8988T (cell line): ENCODE data around the gene UMODL1.
"Not testable (repeated sequence)": the region's sequence is repeated elsewhere in the genome, so short reads cannot be mapped to it uniquely, and the experiment has no call there.

Experiments
- DNase-seq: peaks from one replicate; pipeline ENCODE4 v3.0.0; 2011

The UMODL1 gene

DNA sequence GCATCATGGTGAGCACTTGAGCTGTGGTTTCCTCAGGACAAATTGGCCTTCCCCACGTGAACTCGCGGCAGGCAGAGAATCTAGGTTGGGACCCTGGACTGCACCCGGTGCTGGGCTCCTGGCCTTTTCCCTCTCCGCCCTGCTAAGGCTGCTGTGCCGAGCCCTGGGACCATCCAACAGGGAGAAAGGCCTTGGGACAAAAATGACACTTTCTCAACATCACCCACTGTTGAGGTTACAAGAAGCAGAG lies 9.2 kb upstream of the UMODL1 start:
- DNase-seq: no peak

DNA sequence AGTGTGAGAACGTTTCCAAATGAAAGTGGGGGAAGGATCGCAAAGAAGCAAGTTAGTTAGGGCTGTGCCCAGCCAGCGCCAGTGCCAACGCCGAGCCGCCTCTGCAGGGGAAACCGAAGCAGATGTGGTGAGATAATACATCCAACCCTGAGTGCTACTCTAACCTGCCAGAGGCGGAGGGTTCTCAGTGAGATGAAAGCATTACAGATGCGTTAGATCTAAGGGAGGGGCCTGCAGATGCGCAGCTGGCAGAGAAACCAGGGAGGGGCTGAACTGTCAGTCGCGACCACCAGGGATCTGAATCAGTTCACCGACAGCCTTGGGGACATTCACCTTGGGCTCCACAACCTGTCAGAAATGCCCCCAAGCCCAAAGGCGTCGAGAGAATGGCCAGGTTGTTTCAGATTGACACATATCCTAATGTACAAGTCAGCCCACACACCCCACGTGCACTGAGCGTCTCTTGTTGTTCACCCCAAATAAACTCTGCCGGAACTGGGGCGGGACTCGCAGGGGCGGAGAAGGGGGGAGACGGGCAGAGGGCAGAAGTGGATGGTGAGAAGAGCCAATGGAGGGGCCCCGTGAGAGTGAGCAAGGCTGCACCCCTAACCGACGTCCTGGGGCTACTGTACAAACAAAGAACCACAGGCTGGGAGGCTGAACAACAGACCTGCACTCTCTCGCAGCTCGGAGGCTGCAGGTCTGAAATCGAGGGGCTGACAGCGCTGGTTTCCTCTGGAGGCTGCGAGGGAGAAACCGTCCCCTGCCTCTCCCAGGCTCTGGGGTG lies 8.7 kb upstream of the UMODL1 start:
- DNase-seq: no peak

DNA sequence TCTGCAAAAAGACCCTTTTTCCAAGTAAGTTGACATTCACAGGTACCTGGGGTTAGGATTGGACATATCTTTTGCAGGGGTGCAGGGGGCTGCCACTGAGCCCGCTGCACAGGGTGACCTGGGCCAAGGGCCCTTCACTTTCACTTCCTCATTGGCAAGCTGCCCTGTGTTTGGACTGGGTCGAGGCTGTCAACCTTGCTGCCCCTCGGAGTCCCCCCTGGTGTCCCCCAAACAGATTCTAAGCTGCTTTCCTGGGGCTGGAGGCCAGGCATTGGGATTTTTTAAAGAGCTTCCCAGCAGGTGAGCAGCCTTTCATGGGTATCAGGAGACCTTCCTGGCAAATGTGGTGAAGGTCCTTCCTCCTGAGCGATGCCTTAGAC lies 7.9 kb upstream of the UMODL1 start:
- DNase-seq: no peak

DNA sequence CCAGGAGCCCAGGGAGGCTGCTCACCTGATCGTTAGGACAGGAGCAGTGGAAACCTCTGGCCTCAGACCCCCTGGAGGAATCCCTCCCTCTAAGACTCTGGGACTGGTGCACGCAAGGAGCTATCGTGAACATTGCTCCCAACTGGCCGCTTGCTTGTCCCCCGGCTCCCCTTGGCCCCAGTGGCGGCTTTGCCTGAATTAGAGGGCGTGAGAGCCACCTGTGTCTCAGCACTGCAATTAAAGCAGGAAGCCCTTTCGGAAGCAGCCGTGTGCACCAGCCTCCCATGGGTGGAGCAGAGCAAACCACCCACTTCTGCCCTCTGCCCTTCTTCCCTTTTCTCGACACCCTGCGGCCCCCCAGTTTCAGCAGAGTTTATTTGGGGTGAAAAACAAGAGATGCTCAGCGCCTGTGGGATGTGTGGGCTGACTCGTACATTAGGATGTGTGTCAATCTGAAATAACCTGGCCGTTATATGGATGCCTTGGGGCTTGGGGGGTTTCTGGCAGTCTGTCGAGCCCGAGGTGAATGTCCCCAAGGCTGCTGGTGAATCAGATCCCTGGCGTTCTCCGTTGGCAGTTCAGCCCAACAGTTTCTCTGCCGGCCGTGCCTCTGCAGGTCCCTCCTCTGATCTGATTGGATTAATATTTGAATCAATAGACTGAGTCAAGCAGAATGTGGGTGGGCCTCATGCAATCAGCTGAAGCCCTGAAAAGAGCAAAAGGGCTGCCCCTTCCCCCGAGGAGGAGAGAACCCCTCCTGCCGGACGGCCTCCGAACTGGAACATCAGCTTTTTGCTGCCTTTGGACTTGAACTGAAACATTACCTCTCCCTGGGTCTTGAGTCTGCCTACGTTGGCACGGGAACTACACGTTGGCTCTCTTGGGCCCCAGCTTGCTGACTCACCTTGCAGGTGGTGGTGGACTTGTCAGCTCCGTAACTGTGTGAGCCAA lies 7.3 kb upstream of the UMODL1 start:
- no peak for DNase-seq

DNA sequence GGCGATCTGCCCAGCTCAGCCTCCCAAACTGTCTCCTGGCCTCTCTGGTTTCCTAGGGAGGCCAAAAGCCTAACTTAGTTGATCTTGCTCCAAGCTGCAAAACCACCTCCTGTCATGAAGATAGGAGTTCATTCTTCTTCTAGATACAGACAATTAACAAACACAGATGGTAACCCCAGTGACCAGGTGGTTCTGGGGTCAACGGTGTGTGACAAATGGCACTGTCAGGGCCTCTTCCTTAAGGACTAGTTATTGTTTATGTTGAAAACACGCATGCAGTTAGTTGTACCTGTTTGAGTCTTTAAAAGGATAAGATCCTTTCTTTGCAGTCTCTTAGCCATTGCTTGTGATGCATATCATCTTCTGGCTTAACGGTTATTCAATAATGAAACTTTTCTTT lies 4.6 kb upstream of the UMODL1 start:
- no peak for DNase-seq

DNA sequence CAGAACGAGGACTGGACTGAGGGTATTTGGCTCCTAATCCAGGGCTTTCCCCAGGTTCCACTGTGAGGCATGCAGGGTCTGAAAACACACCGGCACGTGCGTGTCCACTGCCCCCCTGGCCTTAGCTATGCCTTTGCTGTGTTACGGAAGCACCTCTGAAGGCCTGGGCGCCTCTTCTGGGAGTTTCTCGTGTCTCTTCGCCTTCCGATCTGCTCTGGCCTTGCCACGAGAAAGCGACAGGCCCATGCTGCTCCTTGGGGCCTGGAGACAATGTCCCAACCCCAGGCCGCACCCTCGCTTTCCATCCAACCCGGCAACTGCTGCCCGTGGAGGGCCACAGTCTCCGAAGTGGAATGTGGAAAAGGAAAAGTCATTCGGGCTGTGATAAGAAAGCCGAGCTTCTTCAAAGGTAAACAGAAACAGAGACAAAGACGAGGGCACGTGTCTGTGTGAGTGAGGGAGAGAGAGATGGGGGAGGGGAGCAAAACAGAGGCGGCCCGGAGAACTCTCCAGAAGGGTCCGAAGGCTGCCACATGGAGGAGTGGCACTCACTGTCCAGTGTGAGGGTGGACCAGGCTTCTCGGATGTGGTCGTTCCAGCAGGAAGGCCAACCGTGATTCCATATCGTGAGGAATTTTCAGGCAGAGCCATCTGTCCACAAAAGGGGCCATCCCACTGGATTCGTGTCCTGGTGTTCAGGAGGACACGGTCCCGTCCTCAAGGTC lies 3.4 kb upstream of the UMODL1 start:
- no peak for DNase-seq

DNA sequence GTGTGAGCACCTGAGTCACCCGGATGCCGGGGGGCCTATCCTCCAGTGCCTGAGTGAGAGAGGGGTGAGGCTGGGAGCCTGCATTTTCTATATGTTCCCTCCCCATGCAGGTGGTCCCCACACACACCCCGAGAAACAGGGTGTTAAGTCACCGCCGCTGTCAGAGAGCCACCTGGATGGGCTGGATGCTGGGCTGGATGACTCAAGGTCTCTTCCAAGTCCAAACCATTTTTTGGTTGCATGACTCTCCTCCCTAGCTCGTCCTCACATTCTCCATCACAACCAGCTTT lies 2.9 kb upstream of the UMODL1 start:
- DNase-seq: no peak

DNA sequence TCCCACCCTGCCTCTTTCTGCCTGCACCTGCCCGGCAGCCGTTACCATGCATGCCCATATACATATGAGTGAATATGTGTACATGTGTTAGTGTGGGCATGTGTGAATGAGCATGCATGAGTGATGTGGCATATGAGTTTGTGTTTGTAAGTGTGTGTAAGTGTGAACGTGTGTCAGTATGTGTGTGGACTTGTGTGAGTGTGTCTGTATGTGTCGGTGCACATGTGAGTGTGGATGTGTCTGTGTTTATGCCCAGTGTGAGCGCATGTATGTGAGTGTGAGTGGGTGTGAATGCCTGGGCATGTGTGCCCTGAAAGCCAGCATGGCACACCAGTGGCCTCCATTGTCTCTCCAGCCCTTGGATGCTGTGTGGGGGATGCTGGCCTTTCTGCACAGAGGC lies 2.5 kb upstream of the UMODL1 start:
- no peak for DNase-seq

DNA sequence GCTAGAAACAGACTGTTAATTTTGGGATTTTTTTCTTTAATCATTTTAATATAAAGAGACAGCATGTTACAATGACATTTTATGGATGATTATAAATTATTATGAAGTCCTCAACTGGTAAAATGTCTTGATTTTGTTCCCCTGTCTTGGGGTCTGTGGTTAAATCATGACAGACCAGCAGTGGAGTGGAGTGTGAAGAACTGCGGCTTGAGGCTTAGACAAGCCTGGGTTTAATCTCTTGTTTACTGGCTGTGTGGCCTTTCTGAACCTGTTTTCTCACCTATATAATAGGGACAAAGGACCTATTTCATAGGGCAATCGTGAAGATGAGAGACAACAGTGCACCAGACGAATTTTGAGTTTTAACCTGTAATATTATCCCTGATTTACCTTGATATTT lies 1.8 kb upstream of the UMODL1 start:
- DNase-seq: no peak

DNA sequence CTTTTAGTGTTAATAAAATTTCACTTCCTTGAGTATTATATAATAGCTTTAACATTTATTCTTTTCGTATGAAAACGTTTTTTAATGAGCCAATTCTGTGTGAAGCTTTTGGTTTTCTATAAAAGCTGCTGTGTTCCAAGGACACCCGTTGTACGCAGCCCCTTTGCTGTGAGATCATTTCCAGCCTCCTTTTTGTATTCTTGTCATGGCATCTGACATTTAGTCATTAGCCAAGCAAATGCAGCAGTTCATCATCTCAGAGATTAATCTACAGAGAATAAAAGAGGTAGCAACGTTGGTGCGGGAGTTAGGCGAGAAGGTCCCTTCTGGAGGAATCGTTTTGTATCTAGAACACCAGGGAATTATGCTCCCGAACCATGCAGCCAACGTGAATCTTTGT lies 1.3 kb upstream of the UMODL1 start:
- DNase-seq: no peak

DNA sequence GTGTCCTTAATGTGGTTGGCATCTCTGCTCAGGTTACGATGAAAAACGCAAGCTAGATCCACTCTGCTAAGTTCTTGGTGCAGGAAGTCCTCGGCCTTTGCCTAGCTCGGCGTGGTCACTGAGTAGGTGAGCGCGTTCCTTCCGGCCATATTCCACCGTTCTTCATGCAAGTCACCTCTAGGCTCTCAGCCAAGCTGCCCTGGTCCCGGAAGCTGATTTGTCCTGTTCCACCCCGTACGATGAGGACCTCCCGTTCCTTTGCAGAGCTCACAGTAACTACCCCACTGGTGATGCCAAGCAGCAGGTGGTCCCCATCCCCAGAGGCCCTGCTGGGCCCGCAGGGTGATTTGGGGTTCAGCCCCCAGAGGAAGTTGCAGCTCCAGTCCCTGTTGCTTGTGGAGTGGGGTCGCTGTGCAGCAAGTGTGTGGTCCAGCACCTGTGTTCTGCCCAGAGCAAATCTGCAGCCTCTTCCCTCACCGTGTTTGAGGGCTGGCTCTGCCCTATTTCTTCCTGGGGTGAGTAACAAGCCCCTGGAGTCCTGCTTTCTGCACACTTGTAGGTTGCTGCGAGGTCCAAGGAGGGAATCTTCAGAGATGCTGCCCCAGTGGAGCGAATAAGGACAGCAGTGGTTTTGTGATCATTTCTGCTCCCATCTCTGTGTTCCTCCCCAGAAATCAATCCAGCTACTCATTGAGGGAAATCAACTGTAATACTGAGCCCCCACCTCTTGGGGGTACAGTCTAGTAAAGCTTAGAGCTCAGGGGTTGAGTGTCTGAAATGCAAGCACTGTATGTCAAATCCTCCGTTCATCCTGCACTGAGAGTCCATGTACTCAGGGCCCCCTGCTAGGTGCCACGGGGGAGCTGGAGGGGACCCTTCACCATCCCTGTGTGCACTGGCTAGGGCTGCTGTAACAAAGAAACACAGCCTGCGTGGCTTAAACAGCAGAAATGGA lies 2.3 kb downstream of the UMODL1 start:
- DNase-seq: no peak

DNA sequence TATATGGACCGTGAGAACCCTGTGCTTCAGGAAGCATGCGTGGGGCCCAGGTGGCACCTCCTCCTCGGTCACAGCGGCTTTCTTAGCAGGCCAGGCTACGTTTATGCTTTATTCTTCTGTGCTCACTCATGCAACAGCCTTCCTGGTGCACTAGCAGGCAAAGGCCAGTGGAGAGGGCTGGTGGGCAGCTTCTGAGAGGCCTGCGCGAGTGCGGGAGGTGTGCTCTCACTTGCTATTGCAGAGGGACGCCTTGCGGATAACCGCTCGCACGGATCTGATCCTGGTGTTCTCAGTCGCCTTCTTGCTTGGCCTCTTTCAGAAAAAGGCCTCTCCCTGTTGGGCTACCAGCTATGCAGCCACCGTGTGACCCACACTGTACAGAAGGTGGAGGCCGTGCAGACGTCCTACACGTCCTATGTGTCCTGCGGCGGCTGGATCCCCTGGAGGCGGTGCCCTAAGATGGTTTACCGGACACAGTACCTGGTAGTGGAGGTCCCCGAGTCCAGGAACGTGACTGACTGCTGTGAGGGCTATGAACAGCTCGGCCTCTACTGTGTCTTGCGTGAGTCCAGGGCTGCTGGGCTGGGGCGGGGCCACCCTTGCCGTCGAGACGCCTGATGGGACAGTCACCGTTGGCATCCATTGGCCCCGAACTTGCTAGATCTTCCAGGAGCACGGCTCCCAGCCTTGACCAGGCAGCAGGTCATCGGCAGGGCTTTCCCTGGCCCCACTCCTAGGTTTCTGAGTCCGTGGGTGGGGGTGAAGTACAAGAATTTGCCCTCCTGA lies 4.8 kb downstream of the UMODL1 start:
- no peak for DNase-seq

DNA sequence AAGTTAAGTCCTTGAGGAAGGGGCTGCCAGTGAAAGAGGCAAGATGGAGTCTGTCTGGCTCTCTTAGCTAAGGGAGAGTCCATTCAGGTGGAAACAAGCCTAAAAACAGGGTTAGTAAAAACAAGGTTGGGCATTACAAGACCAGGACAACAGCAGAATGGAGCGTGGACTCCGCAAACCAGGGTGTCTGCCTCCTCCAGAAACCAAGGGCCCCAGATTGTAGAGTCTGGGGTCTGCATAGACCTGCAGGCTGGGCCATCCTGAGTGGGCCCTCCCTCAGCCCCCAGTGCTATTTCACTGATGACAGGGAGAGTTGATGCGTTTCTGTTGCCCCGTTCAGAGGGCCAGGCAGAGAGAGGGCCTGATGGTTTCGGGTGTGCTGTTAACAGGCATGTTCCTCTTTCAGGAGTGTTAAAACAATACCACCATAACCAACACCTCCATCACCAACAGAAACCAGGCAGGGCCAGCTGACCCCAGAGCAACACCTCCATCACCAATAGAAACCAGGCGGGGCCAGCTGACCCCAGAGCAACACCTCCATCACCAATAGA lies 6.6 kb downstream of the UMODL1 start:
- not testable (repeated sequence) for DNase-seq

DNA sequence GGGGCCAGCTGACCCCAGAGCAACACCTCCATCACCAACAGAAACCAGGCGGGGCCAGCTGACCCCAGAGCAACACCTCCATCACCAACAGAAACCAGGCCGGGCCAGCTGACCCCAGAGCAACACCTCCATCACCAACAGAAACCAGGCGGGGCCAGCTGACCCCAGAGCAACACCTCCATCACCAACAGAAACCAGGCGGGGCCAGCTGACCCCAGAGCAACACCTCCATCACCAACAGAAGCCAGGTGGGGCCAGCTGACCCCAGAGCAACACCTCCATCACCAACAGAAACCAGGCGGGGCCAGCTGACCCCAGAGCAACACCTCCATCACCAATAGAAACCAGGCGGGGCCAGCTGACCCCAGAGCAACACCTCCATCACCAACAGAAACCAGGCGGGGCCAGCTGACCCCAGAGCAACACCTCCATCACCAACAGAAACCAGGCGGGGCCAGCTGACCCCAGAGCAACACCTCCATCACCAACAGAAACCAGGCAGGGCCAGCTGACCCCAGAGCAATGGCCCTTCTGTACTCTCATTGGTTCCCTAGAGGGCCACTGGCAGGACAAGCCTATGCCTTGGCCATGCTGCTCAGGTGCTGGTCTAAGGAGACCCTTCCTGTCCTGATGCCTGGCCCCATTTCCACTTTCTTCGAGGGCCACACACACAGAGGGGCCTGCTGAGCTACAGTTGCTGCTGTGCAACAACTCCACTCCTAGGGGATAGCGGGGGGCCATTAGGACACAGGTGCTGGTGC lies 7.3 kb downstream of the UMODL1 start:
- DNase-seq: not testable (repeated sequence)

DNA sequence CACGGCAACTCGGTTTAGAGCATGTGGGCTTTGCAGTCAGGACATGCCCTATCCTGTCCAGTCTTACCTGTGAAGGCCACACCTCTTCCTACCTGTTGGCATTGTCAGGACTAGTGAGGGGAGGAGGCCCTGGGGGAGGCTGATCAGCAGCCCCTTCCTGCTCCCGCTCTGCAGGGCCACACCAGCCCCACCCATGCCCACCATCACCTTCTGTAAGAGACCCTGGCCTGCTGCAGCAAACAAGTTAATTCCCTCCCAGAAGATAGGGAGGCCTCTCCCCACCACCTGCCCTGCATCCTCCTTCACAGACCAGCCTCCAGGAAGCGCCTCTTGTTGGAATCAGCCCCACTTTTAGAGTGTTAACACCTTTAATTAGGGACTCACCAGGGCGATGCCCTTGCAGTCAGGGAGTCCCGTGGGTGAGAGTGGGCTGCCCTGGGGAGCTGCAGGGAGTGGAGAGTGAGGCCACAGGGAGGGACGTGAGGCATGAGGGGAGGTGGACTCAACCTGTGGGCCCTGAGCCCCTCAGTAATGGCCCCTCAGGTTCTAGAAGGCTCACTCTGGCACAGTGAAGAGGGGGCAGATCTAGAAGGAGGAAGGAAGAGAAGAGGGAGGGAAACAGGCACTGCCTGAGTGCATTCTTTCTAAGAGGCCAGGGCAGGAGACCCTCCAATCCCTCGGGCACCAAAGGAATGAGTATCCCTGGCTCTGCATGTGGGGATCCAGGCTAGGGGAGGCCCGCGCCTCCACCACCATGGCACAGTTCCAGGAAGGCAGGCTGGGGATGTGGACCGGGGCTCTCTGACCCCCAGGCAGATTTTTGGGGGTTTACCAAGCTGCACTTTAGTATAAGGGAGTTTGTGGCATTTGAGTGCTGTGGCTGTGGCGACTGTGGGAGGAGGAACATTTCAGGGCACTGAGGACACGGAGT lies 8.2 kb downstream of the UMODL1 start:
- DNase-seq: no peak

DNA sequence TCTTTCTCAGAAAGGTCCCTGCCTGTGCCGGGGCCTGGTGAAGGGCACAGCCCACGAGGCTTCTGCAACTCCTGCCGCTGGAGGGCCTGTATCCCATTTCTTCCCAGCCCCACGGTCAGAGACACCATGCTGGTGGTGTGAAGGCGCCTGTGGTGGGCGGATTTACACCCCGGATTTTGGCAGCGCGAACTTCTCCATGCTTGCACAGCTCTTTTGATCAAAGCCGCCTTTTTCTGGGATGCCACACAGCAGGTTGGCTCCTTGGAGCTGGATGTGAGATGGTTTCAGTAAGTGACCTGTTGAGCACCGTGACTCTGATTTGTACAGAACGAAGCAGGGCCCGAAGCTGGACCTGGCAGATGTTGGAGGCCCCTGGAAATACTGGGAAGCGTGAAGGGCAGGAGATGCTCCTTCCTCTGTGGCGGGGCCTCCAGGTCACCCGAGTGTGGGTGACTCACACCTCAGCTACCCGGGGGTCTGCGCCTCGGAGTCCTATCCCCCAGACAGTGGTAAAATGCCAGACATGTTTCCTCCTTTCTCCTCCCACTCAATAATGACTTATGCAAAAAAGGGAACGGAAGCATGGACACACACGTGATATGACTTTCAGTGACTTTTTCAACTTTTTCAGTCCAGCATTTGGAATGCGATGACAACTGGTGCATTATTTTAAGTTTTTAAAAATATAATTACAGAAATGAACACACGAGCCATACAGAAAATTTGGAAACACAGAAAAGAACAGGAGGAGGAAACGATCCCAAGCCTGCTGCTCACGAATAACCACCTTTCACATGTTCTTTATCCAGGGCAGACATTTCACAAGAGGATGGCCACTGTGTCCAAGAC lies 9.0 kb downstream of the UMODL1 start:
- DNase-seq: no peak

DNA sequence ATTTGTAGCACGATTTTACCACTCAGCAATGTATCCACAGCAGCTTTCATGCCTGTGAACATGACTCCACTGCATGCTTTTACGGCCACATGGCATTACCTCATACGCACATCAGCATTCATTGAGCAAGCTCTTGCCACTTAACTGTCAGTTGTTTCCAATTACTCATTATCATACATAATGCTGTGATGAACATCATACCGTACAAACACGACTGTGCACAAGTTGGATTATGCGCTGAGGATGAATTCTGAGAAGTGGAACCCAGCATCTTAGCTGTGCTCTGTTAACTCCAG lies 9.6 kb downstream of the UMODL1 start:
- no peak for DNase-seq

DNA sequence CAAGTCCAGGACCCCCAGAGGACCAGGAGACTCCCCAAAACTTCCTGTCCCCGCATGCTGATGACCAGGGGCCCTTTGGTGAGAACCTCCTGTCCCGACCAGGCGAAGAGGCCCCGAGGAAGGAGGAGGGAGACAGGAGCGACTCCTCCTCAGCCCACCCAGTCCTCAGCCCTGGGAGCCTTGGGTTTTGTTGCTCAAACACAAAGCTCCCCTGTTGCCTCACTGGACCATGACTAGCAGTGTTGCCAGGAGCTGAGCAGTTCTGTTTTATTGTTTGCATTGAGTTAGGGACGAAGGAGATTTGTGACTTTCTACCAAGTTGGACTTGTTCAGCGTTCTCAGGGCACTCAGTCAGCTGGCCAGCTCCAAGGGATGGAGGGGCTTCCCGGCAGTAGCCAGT lies 10.0 kb downstream of the UMODL1 start:
- DNase-seq: no peak

DNA sequence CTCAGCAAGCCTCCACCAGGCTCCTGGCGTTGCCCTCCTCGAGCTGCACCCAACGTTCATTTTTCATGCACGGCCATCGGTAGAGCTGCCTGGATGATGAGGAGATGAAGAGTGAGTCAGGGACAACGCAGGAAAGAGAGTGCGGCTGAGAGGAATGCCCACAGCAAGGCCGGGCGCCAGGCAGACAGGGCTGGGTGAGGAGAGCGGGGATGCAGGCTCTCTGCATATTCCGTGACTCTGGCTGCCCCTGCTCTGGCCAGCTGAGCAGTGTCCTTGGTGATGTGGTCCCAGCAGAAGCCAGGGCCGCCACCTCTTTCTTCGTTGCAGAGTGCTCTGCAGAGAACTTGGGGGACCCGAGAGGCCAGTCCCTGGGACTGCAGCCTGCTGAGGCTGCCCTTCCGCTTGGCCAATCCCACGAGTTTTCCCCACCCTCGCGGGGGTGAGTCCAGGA lies 10.8 kb downstream of the UMODL1 start:
- DNase-seq: no peak
